Activated CD4-positive, alpha-beta T cell treated with anti-CD3 and anti-CD28 coated beads, Interleukin-2, amount 50 U/mL, for 48 hours (primary cell): ENCODE data around the gene ACTR8.
A peak's percentile ranks its signal among the peaks of the same experiment; 100 is the strongest.
"Not testable (repeated sequence)": the region's sequence is repeated elsewhere in the genome, so short reads cannot be mapped to it uniquely, and the experiment has no call there.

Source experiments
- DNase-seq, 2 experiments: peaks; one replicate each; pipeline ENCODE4 v3.0.0-alpha.2; 2020

The ACTR8 gene

GRCh38 chr3:53881691-53882593 is at the start of gene ACTR8:
Gene ACTR8, minus strand, starts transcription at chr3:53882152. Its CDS starts 51 bp downstream, at chr3:53882101.
- DNase-seq = peak; percentile 84 to 87

- DNase-seq = not testable (repeated sequence)
These were observed 45.4 kb upstream of the ACTR8 start for GRCh38 chr3:53927208-53927872.

- no peak for DNase-seq
These were observed 39.3 kb upstream of the ACTR8 start for GRCh38 chr3:53921296-53921695.

- DNase-seq = no peak
These were observed 37.8 kb upstream of the ACTR8 start for GRCh38 chr3:53919741-53920140.

- DNase-seq = no peak
These were observed 31.4 kb upstream of the ACTR8 start for GRCh38 chr3:53913401-53913800.

- DNase-seq = no peak
These were observed 20.8 kb upstream of the ACTR8 start for GRCh38 chr3:53902711-53903110.

- no peak for DNase-seq
These were observed 20.1 kb upstream of the ACTR8 start for GRCh38 chr3:53902067-53902466.

GRCh38 chr3:53900666-53901331 is 18.8 kb upstream of the ACTR8 start:
- no peak for DNase-seq

GRCh38 chr3:53899750-53900149 is 17.8 kb upstream of the ACTR8 start:
- no peak for DNase-seq

- no peak for DNase-seq
These were observed 10.3 kb upstream of the ACTR8 start for GRCh38 chr3:53892286-53892637.

GRCh38 chr3:53891497-53892285 is 9.7 kb upstream of the ACTR8 start, which contains the start of gene SELENOK:
Gene SELENOK, minus strand, starts transcription at chr3:53891859.
- peak; percentile 94 to 97 for DNase-seq

GRCh38 chr3:53890726-53891475 is 8.9 kb upstream of the ACTR8 start:
- DNase-seq = peak; percentile 26 to 48

- no peak for DNase-seq
These were observed 6.3 kb upstream of the ACTR8 start for GRCh38 chr3:53888232-53888631.

GRCh38 chr3:53887446-53887845 is 5.5 kb upstream of the ACTR8 start:
- DNase-seq = no peak

GRCh38 chr3:53885239-53885638 is 3.3 kb upstream of the ACTR8 start:
- no peak for DNase-seq

- DNase-seq = no peak
These were observed 2.7 kb upstream of the ACTR8 start for GRCh38 chr3:53884623-53885022.

- no peak for DNase-seq
These were observed 1.1 kb upstream of the ACTR8 start for GRCh38 chr3:53883008-53883407.

GRCh38 chr3:53880396-53881345 is 1.3 kb downstream of the ACTR8 start:
- no peak for DNase-seq

- no peak for DNase-seq
These were observed 16.0 kb downstream of the ACTR8 start for GRCh38 chr3:53865732-53866499.

- DNase-seq = no peak
These were observed 18.8 kb downstream of the ACTR8 start for GRCh38 chr3:53863145-53863544.
